ENCODE measurements around the gene PLSCR1.

DNA sequence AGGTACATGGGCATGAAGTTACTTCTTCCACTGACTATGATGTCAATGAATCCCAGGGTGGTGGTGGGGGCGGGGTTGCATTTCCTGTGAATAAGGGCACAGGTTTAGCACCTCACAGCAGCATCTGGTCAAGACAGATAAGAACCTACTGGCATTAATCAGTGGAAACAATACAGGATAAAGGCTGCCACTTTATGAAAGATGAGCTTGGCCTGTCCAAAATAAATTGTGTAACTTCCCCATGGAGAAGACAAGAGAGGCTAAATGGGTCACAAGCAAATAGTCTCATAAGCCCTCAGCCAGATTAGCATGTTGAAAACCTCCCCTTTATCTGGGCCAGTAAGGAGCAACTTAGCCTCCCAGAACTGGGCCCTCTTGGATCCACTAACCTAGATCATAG, 47.7 kb downstream of the PLSCR1 start:
- TF ChIP-seq TAF1 (IDR thresholded peaks at IDR 0.05; ENCODE audit: low read depth, low read length) (no peak), POLR2A (IDR thresholded peaks at IDR 0.05; ENCODE audit: low read depth, low read length) (no peak)
